Activated T-cell treated with anti-CD3 and anti-CD28 coated beads, Interleukin-2, amount 50 U/mL, for 72 hours (primary cell): ENCODE data around the gene TBC1D8. TPM values are rescaled to one million over a fixed set of nuclear protein-coding genes. Genes with fewer than 3 reads are reported as not detected.

ENCODE experiments used
- ATAC-seq, 2 donors: fragments of 150-1000 bp; cut with Tn5 transposase; replicated peaks in 1 of 2; 2 replicates each; pipeline ENCODE4 v1.10.0; 2021; ENCODE audit warnings: moderate library complexity in 2 of 2, mild to moderate bottlenecking in 1 of 2
- DNase-seq, 2 donors: peaks; one replicate each; pipeline ENCODE4 v3.0.0; 2021 to 2022; ENCODE audit warnings: mixed read lengths in 1 of 2
- H3K27ac Mint-ChIP-seq: one replicate; pipeline ENCODE4 v1.8.0; 2022; ENCODE audit warnings: mild to moderate bottlenecking, moderate library complexity, mixed read lengths
- H3K27me3 Mint-ChIP-seq: one replicate; pipeline ENCODE4 v1.8.0; 2022; ENCODE audit warnings: low read depth, mixed read lengths
- H3K36me3 Mint-ChIP-seq, 2 donors: one replicate each; pipeline ENCODE4 v1.8.0; 2022; ENCODE audit warnings: mixed read lengths in 2 of 2, mild to moderate bottlenecking in 1 of 2; ENCODE audit not compliant: insufficient read depth in 2 of 2
- H3K4me1 Mint-ChIP-seq: one replicate; pipeline ENCODE4 v1.8.0; 2022; ENCODE audit warnings: low read depth, mixed read lengths
- H3K4me3 Mint-ChIP-seq, 2 donors: one replicate each; pipeline ENCODE4 v1.8.0; 2022; ENCODE audit warnings: mild to moderate bottlenecking in 2 of 2, mixed read lengths in 2 of 2, moderate library complexity in 2 of 2
- H3K9me3 Mint-ChIP-seq, 2 donors: one replicate each; pipeline ENCODE4 v1.8.0; 2022; ENCODE audit warnings: mixed read lengths in 2 of 2
- total RNA-seq, 2 donors: library from RNA; stranded (reverse); gene quantifications; one replicate each; pipeline ENCODE4 v1.2.3, GENCODE V29; 2022

The TBC1D8 gene
- total RNA-seq, 2 donors from 2014 or later: 5.2 to 8.3 TPM

DNA sequence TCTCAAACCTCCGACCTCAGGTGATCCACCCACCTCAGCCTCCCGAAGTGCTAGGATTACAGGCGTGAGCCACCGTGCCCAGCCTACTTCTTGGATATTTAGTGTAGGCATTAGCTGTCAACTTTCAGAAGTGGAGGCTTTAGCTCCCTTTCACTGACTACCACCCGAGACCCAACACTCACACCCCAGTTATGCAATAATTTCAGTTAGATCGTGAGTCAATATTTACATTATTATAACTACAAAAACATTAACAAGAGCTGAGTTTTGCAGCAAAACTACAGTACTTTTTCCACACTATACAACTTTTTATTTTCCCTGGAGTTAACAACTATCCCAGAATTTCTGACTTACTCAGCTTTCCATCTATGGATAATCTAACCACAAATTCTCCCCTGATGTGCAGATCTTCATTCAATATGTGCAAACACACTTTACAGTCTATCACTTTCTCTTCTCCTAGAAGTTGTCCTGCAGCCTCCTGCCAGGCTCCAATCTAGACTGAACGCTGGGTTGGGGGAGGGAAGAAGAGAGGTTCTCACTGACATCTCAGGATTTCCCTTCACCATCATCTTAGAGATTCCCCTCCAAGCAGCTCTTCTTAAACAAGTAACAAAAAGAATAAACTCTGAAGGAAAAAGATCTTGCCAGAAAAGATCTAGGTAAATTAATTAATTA, 10.1 kb downstream of the TBC1D8 start:
- no peak for ATAC-seq
- peaks cover 35% of the 10 kb centered on the region for H3K27me3 Mint-ChIP-seq
- H3K9me3 Mint-ChIP-seq: no peaks in the 10 kb centered on the region

GRCh38 chr2:101140237-101140636, 10.9 kb downstream of the TBC1D8 start:
- H3K9me3 Mint-ChIP-seq: no peaks in the 10 kb centered on the region
- H3K4me1 Mint-ChIP-seq: no peaks in the 10 kb centered on the region
- DNase-seq (no peak), ATAC-seq (no peak)
- peaks cover 35% of the 10 kb centered on the region for H3K27me3 Mint-ChIP-seq
- H3K36me3 Mint-ChIP-seq: no peaks in the 10 kb centered on the region
- no peak overlapping the region for H3K27ac Mint-ChIP-seq
- H3K4me3 Mint-ChIP-seq: no peak overlapping the region

More for the DNA sequence above, 10.1 kb downstream of the TBC1D8 start:
- no peak for DNase-seq
- Mint-ChIP-seq H3K36me3 (no peaks in the 10 kb centered on the region), H3K4me1 (no peaks in the 10 kb centered on the region), H3K4me3 (no peak overlapping the region), H3K27ac (no peak overlapping the region)

- DNase-seq: no peak
- no peaks in the 10 kb centered on the region for H3K9me3 Mint-ChIP-seq
- H3K27ac Mint-ChIP-seq: no peak overlapping the region
Observed at GRCh38 chr2:101139495-101139894, 11.7 kb downstream of the TBC1D8 start.

DNA sequence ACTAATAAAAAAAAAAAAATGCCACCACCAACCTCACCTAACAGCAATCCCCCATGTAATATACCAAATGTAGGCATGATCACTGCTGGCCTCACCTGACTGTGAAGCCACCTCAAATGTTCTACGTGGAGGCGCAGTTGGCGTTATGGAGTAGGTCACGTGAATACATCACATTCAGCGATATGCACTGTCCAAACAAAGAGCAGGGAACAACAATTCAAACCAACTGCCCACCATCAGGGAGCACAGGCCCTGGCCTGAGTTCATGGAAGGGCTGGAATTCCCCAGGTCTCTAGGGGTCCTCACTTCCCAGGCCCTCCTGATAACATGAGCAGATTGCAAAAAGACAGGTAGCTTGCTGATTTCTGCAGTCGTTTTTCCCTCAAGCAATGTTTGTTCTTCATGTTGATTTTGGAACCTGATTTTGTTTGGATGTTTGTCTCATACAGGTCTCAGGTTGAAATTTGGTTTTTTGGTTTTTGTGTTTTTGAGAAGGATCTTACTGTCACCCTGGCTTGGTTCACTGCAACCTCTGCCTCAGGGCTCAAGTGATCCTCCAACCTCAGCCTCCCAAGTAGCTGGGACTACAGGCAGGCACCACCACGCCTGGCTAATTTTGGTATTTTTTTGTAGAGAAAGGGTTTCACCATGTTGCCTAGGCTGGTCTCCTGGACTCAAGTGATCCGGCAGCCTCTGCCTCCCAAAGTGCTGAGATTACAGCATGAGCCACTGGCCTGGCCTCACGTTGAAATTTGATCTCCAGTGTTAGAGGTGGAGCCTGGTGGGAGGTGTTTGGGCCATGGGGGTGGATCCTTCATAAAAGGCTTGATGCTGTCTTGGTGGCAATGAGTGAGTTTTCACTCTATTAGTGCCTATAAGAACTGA, 15.5 kb downstream of the TBC1D8 start:
- ATAC-seq: no peak
- Mint-ChIP-seq H3K36me3 (no peaks in the 10 kb centered on the region), H3K9me3 (no peaks in the 10 kb centered on the region), H3K27me3 (peaks cover 13% of the 10 kb centered on the region), H3K4me1 (no peaks in the 10 kb centered on the region), H3K27ac (no peak overlapping the region), H3K4me3 (no peak overlapping the region)
- DNase-seq: no peak

More at GRCh38 chr2:101139495-101139894, 11.7 kb downstream of the TBC1D8 start:
- Mint-ChIP-seq H3K36me3 (no peaks in the 10 kb centered on the region), H3K4me3 (no peak overlapping the region), H3K4me1 (no peaks in the 10 kb centered on the region), H3K27me3 (peaks cover 35% of the 10 kb centered on the region)
- no peak for ATAC-seq

- H3K27ac Mint-ChIP-seq: no peak overlapping the region
- H3K4me3 Mint-ChIP-seq: no peak overlapping the region
- H3K4me1 Mint-ChIP-seq: no peaks in the 10 kb centered on the region
- no peaks in the 10 kb centered on the region for H3K9me3 Mint-ChIP-seq
- H3K36me3 Mint-ChIP-seq: no peaks in the 10 kb centered on the region
- ATAC-seq: no peak
- H3K27me3 Mint-ChIP-seq: no peaks in the 10 kb centered on the region
- no peak for DNase-seq
Observed at GRCh38 chr2:101133492-101134100, 17.6 kb downstream of the TBC1D8 start.

DNA sequence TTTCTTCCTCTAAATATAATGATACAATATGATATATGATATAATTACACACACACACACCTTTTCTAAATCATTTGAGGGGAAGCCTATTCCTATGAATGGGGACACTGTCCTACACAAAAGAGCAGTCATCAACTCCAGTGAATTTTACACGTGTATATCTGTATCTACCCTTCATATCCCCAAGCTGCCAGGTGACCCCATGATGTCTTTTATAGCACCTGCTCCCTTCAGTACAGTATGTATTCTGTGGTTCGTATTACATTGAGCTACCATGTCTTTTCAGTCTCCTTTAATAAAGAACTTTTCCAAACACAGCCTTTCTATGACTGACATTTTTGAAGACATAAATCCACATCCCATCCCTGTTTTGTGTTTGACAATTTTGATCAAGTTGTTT, 19.0 kb downstream of the TBC1D8 start:
- Mint-ChIP-seq H3K4me3 (no peak overlapping the region), H3K27ac (no peak overlapping the region), H3K4me1 (no peaks in the 10 kb centered on the region), H3K36me3 (no peaks in the 10 kb centered on the region), H3K27me3 (no peaks in the 10 kb centered on the region), H3K9me3 (no peaks in the 10 kb centered on the region)
- ATAC-seq: no peak
- DNase-seq: no peak

DNA sequence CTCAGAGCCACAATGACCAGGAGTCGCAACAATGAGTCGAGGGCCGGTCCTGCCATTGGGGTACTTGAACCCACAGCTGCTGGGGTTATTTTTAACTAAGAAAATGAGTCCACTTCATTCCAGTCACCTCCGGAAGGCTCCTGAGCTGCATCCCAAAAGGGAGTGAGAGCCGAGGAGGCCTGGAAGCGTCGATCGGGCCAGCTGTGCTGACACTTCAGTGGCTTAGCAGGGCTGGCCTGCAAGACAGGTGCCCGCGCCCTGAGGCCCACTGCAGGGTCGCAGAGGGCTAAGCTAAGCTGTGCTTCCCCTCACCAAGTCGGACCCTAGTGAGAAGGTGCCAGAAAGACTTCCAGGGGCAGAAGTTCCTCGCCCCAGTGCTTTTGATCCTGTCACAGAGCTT, 21.1 kb downstream of the TBC1D8 start:
- no peak for ATAC-seq
- no peak overlapping the region for H3K4me3 Mint-ChIP-seq
- H3K27me3 Mint-ChIP-seq: peaks cover 9% of the 10 kb centered on the region
- no peaks in the 10 kb centered on the region for H3K9me3 Mint-ChIP-seq
- no peak overlapping the region for H3K27ac Mint-ChIP-seq
- H3K36me3 Mint-ChIP-seq: no peaks in the 10 kb centered on the region
- no peak for DNase-seq
- H3K4me1 Mint-ChIP-seq: peaks cover 10% of the 10 kb centered on the region

DNA sequence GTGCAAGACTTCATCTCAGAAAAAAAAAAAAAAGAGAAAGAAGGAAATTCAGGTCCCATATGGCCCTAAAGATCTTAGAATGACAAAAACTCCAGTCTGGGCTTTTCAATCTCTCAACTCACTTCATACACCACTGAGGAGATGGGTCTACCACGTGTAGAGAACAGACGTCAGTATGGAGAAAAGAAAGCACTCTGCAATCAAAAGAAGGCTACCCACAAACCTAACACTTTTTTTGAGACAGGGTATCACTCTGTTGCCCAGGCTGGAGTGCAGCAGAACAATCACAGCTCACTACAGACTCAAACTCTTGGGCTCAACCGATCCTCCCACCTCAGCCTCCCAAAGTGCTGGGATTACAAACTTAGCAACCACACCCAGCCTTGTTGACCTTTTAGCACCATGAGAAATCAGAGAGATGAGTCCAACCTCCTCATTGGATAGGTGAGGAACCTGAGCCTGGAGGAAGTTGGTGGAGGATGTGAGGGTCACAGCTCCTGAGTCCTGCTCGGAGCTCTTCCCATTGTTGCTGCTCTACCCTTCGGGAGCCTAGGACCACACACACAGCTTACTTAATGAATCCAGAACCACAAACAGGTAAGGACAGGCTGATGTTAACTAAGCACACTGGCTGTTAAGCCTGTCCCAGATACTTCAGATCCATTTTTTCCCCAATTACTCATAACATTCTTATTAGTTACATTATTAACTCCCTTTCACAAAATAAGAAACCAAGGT, 23.7 kb downstream of the TBC1D8 start:
- Mint-ChIP-seq H3K27ac (no peak overlapping the region), H3K27me3 (peaks cover 9% of the 10 kb centered on the region), H3K9me3 (no peaks in the 10 kb centered on the region), H3K4me3 (no peak overlapping the region), H3K4me1 (peaks cover 24% of the 10 kb centered on the region), H3K36me3 (no peaks in the 10 kb centered on the region)
- ATAC-seq: no peak
- no peak for DNase-seq

GRCh38 chr2:101125808-101126207, 25.4 kb downstream of the TBC1D8 start:
- DNase-seq (no peak), ATAC-seq (no peak)
- peaks cover 24% of the 10 kb centered on the region for H3K4me1 Mint-ChIP-seq
- no peak overlapping the region for H3K4me3 Mint-ChIP-seq
- no peaks in the 10 kb centered on the region for H3K36me3 Mint-ChIP-seq
- no peak overlapping the region for H3K27ac Mint-ChIP-seq
- H3K9me3 Mint-ChIP-seq: no peaks in the 10 kb centered on the region
- peaks cover 9% of the 10 kb centered on the region for H3K27me3 Mint-ChIP-seq

GRCh38 chr2:101125374-101125773, 25.8 kb downstream of the TBC1D8 start:
- no peaks in the 10 kb centered on the region for H3K9me3 Mint-ChIP-seq
- peaks cover 9% of the 10 kb centered on the region for H3K27me3 Mint-ChIP-seq
- no peak for DNase-seq
- H3K4me1 Mint-ChIP-seq: peaks cover 24% of the 10 kb centered on the region
- H3K27ac Mint-ChIP-seq: no peak overlapping the region
- H3K4me3 Mint-ChIP-seq: no peak overlapping the region
- ATAC-seq: no peak
- H3K36me3 Mint-ChIP-seq: no peaks in the 10 kb centered on the region

DNA sequence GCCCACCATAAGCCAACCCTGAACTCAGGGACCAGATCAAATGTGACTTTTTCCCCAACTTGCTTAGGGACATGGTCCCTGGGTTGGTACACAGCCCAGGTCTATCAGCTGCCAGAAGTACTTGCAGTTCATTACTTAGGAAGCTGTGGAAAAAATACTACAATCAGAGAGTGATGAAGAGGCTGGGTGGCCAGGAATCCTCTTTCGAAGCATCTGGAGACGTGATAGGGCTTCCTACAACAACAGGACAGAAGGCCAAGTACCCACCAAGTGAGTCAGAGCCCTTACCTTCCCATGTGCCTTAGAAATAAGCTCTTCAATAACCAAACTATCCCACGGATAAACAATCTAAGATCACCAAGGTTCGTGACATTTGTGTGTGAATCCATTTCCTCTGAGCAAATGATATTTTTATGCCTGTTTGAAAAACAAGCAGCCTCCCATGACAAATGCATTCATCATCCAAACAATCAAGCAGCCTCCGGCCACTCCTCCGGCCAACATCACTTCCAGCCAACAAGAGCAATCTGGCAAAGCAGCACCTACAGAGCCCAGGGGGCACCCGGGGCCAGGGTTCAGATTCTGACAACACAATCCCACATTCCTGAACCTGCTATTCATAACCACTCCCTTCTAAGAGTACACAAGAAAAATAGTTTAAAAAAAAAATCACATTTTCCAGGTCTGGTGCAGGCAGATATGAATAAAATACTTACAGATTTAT, 26.4 kb downstream of the TBC1D8 start:
- DNase-seq: no peak
- Mint-ChIP-seq H3K36me3 (no peaks in the 10 kb centered on the region), H3K27me3 (peaks cover 9% of the 10 kb centered on the region), H3K9me3 (no peaks in the 10 kb centered on the region), H3K27ac (no peak overlapping the region), H3K4me1 (peaks cover 24% of the 10 kb centered on the region), H3K4me3 (no peak overlapping the region)
- ATAC-seq: no peak

GRCh38 chr2:101123795-101124471, 27.2 kb downstream of the TBC1D8 start:
- no peak for DNase-seq
- Mint-ChIP-seq H3K4me1 (peaks cover 24% of the 10 kb centered on the region), H3K27me3 (peaks cover 9% of the 10 kb centered on the region), H3K4me3 (no peak overlapping the region), H3K27ac (no peak overlapping the region), H3K36me3 (no peaks in the 10 kb centered on the region), H3K9me3 (no peaks in the 10 kb centered on the region)
- no peak for ATAC-seq
